Left renal pelvis (tissue), 4 donors: ENCODE results near the gene SAMD4A. TPM values are rescaled to one million over a fixed set of nuclear protein-coding genes. Genes with fewer than 3 reads are reported as not detected.
A peak's percentile ranks its signal among the peaks of the same experiment; 100 is the strongest.

Experiments
- DNase-seq, 4 donors: peaks; one replicate each; pipeline ENCODE4 v3.0.0-alpha.2; 2013; ENCODE audit warnings: low read depth in 4 of 4, low spot score in 3 of 4
- polyA plus RNA-seq, 4 donors: library from polyadenylated mRNA; unstranded; fragments of 120-200 nt; gene quantifications; one replicate each; pipeline ENCODE4 v1.2.1, GENCODE V29; 2013; ENCODE audit not compliant: insufficient read length in 4 of 4

SAMD4A gene, protein sequence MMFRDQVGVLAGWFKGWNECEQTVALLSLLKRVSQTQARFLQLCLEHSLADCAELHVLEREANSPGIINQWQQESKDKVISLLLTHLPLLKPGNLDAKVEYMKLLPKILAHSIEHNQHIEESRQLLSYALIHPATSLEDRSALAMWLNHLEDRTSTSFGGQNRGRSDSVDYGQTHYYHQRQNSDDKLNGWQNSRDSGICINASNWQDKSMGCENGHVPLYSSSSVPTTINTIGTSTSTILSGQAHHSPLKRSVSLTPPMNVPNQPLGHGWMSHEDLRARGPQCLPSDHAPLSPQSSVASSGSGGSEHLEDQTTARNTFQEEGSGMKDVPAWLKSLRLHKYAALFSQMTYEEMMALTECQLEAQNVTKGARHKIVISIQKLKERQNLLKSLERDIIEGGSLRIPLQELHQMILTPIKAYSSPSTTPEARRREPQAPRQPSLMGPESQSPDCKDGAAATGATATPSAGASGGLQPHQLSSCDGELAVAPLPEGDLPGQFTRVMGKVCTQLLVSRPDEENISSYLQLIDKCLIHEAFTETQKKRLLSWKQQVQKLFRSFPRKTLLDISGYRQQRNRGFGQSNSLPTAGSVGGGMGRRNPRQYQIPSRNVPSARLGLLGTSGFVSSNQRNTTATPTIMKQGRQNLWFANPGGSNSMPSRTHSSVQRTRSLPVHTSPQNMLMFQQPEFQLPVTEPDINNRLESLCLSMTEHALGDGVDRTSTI
- polyA plus RNA-seq, result 10 to 100 TPM in 2 of 4 donors, 1 to 10 TPM in 2; 9.4 to 16.9 (median 10.3) TPM

DNA sequence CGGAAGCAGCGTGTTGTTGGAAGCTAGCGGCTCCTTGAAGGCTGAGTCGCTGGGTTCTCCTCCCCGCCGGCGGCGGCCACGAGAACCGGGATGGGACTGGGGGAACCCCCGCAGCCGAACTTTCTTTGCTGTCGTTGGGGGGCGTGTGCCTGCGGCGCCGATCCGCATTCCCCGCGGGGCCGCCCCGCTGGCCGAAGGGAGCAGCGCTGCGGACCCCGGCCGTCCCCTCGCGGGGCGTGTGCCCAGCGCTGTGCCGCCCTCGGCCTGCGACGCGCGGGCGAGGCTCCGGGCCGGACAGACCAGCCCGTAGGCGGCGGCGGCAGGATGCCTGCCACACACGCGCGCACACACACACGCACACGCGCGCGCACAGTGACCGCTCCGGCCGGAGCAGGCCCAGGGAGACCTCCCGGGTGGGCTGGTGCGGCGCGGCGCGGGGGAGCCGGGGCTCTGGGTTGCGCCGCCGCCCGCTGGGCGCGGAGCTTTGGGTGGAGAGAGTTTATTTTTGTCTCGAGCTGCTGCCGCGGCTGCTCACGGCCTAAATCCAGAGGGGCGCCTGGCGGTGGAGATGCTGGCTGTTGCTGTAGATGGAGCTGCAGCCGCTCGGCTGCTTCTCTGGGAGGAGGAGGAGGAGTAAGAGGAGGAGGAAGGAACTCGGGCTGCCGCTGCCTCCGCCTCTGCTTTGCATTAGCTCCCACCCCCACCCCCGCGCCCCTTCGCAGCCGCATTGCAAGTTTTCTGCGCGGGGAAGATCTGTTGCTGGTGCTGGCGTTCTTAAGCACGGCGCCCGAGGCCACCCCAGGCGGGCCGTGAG, at the start of gene SAMD4A:
TSS of gene SAMD4A (plus strand) at position 719 of the 814 bp plus-strand sequence. CDS start 789 bp downstream, outside the sequence.
- DNase-seq, result peak; percentile 59 to 74 (median 66)

DNA sequence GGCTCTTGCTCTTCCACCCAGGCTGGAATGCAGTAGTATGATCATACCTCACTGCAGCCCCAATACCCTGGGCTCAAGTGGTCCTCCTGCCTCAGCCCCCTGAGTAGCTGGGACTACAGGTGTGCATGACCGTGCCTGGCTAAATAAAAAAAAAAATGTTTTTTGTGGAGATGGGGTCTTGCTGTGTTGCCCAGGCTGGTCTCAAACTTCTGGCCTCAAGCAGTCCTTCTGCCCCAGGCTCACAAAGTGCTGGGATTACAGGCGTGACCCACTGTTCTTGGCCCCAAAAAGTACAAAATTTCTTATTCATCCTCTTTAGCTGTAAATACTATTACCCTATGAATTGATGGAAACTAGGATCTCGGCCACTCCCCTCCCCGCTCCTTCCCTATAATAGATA, 42.5 kb upstream of the SAMD4A start:
- no peak for DNase-seq

DNA sequence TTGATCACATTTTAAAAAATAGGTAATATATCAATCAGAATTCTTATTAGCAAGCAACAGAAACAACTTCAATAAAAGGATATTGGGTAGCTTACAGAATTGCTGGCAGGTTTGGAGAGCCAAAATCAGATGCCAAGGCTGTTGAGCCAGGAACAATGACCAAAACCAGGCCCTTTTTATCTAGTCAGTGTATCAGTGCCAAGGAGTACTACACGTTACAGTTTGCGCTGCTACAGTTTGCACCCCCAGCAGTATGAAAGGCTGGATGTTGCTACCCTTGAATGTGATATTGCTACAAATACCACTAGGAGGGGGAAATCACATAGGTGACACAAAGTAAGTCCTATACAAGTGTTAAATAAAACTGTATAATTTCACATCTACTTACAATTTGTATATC, 38.0 kb upstream of the SAMD4A start:
- no peak for DNase-seq

DNA sequence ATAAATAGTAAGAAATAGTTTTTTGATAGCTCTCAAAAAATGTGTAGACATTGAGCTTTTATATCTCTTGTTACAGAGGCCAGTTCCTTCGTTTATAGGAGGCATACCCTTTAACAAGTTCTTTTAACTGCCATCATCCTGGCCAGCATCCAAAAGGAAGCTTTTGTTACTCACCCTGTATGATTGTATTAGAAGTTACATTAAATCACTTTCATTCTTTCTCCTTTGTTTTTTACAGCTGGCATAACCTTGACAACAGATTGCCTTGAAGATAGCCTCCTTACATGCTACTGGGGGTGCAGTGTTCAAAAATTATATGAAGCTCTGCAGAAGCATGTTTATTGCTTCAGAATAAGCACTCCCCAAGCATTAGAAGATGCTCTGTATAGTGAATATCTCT, 37.1 kb upstream of the SAMD4A start:
- DNase-seq, result no peak

DNA sequence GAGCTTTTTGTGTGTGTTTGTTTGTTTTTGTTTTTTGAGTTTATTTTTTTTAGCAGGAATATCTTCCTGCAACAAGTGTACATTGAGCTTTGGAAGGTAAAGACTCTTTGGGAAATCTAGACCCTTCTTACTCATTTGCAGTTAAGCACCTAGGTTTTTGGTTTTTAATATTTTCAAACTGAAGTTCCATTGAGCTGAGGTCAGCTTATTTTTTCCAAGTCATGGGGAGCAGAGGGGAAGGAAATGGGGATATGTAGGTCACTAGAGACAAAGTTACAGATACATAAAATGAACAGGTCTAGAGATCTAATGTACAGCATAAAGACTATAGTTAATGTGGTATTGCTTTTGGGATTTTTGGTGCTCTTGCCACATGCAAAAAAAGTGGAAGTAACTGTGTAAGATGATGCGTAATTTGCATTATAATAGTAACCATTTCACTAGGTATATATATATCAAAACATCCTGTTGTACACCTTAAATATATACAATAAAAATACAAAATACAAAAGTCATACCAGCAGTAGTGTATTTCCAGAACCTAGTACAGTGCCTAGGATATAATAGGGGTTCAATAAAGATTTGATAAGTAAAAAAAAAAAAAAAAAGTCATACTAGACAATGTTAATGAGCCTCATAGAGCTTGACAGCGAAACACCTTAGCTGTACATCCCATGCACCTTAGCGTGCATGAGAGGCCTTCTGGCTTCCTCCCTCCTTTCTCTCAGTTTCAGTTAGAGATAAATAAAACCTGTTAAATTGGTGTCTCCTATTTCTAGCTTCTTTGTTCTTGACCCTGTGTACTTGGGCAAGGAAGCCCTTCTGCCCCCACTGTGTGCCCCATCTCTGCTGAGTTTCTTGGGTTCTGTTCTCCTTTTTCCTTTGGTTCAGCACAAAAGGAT, 34.6 kb upstream of the SAMD4A start:
- no peak for DNase-seq

DNA sequence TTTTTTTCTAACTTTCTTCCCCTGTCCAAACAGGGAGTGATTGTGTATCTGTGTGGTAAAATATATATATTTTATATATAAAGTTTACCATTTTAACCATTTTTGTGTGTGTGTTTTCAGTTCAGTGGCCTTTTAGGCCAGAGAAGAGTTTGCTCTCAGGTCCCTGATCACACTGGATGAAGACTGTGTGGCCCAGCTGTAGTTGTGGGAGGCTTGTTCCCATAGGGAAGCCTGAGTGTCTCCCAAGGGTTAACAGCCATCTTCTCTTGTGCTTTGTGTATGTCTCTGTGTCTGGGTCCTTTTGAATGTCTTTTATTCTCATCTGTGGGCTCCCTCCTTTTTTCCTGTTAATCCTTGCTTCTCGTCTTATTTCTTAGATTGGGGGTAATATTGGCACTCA, 33.8 kb upstream of the SAMD4A start:
- no peak for DNase-seq

DNA sequence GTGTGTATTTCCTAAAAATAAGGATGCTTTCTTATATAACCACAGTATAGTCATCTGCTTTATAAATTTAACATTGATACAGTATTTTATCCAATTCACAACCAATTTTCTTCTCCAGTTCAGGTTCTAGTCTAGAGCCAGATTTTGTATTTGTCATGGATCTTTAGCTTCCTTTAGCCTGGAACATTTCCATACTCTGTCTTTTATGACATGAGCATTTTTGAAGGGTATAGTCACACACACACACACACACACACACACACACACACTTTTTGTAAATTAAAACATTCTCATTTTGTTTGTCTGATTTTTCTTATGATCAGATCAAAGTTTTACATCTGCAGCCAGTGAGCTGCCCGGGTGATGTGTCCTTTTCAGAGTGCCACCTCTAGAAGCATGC, 31.8 kb upstream of the SAMD4A start:
- DNase-seq, result no peak

DNA sequence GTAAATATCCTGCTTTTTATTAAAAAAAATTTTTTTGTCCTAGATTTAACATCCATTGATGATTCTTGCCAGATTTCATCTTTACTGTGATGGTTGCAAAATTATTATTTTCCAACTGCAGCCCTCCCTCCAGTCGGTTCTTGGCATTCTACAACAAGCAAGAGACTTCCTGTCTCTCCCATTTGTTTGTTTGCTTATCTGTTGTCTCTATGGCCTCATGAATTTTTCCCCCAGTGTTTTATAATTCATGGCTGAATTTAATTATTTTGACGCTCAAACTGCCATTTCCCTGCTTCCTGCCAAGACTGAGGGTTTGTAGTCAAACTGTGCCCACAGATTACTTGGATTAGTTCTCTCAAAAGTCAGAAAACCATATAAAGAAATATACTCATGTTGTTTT, 31.3 kb upstream of the SAMD4A start:
- DNase-seq, result no peak

DNA sequence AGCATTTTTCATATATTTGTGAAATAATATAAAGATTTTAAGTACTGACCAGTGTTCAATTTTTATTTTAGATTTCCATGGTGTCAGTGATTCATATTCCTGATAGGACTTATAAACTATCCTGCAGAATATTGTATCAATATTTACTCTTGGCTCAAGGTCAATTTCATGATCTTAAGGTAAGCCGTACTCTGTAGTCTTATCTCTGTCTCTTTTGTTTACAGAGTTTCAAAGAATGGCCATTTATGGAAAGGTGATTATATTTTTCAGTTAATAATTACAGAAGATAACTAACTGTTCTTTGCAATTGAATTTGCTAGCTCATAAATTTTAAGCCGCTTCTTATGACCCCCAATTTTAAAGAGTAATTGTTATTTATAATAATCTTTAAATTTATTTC, 29.3 kb upstream of the SAMD4A start:
- DNase-seq, result no peak

DNA sequence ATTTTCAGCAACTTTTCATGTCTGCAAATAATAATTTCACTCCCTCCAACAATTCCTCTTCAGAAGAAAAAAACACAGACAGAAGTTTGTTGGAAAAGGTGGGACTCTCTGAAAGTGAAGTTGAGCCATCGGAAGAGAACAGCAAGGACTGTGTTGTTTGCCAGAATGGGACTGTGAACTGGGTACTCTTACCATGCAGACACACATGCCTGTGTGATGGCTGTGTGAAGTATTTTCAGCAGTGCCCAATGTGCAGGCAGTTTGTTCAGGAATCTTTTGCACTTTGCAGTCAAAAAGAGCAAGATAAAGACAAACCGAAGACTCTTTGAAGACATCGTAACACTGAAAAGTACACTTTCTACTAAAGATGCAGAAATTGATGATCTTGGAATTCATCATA, 28.9 kb upstream of the SAMD4A start:
- no peak for DNase-seq

DNA sequence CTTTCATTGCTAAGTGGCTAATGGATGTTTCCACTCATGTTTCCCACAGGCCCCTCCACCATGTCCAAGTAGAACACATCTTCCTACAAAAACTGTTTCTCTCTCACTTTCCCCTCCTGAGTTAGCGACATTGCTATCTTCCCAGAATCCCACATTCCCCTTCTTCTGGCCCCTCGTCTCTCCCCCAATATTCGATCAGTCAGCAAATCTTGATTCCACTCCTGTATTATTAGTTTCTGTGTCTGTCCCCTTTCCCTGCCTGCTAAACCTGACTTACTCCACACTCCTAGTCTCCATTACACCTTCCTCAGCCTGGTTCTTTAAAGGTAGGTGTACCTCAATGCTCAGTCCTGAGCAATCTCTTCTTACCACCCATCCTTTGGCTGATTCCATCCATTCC, 19.3 kb upstream of the SAMD4A start:
- DNase-seq, result no peak

DNA sequence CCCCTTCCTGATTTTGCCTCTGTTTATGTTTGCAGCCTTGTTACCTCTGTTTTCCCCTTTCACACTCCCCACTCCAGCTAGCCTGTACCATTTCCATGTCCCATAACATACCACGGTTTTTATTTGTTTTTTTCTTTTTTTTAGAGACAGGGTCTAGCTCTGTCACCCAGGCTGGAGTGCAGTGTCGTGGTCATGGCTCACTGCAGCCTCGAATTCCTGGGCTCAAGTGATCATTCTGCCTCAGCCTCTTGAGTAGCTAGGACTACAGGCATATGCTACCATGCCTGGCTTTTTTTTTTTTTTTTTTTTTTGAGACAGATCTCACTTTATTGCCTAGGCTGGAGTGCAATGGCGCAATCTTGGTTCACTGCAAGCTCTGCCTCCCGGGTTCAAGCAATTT, 18.4 kb upstream of the SAMD4A start:
- no peak for DNase-seq

DNA sequence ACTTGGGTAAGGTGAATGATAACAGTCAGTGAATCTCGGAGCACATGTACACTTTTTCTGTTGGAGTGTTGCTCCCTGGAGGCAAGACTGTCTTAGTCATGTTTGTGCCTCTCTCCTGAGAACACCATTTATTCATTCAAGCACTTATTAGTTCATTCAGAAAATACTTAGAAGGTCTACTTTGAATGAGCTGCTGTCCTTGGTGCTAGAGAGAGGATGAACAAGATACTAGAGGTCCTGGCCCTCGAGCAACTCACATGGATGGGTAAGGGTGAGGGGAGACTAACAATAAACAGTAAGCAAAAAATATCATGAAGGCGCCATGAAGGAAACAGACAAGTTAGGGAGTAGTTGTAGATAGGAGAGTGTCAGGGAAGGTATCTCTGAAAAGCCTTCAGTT, 17.1 kb upstream of the SAMD4A start:
- no peak for DNase-seq

DNA sequence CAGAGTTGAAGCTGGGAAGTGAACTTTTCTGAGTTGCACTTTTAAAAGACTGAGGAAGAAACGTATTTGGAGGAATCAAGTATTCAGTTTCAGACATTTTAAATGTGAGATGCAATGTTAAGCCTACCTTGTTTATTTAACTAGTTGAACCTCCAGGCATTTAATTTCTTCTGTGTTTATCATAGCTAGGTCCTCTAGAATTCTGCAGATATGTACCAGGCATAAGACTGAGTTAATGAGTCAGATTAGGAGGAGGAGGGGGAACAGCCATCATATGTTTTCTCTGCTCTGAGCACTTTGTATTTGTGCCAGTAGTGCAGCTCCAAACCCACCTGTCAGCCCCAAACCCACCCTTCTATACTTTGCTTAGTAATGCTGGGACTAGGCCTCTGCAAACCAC, 16.4 kb upstream of the SAMD4A start:
- DNase-seq, result no peak

DNA sequence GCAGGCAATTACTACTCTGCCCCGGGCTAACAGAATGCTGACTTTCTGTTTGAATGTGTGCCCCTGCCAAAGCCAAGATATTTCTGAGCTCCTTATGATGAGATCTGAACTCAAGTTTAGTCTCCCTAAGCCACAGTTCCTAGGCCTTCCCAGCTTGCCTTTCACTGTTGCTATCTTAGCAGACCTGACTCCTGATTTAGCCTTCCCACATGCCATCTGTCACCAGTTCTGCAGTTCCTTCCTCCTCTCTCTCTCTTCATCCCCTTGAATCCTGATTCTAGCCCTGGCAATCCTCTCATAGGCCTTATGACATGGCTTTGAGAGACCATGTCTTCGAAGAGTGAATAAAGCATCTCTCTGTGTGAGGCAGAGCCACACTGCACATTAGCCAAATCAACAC, 12.5 kb upstream of the SAMD4A start:
- DNase-seq, result no peak

DNA sequence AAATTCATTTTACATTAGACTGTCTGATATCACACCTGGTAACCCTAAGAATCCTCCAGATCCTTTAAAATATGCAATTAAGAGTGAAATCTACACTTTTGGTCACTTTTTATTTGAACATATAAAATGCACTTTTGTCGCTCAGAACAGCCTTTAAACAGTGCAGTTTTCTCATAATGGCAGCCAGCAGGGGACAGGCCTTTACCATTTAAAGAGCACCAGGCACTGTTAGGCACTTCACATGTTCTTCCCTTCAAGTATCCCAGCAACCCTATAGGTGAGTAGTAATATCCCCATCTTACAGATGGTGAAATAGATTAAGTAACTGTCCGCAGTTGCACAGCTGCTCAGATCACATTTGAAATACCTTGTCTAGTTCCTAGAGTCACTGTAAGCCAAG, 11.3 kb upstream of the SAMD4A start:
- DNase-seq, result no peak

DNA sequence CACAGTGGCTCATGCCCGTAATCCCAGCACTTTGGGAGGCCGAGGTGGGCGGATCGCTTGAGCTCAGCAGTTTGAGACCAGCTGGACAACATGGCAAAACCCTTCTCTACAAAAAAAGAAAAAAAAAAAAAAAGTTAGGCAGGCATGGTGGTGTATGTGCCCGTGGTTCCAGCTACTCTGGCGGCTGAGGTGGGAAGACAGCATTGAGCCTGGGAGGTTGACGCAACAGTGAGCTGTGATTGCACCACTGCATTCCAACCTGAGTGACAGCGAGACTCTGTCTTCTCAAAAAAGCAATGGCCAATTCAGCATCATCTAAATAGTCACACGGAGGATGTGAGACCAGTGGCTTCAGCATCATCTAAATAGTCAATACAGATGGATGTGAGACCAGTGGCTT, 10.4 kb upstream of the SAMD4A start:
- no peak for DNase-seq

DNA sequence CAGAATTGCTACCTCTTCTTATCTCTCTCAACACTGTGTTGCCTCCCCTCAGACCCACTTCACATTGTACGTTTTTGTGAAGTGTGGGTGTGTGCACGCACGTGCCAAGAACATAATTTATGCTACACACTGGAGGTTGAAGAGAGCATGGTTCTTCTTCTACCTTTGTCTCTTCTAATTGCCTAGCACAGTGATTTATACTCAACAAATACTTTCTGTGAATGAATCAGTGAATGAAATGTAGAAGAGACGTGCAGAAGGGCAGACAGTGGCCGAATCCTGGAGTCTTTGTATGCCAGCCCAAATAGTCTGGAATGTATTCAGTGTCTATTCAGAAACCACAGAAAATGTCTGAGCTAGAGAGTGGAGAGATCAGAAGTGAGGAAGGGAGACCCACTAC, 4.6 kb upstream of the SAMD4A start:
- DNase-seq, result no peak

DNA sequence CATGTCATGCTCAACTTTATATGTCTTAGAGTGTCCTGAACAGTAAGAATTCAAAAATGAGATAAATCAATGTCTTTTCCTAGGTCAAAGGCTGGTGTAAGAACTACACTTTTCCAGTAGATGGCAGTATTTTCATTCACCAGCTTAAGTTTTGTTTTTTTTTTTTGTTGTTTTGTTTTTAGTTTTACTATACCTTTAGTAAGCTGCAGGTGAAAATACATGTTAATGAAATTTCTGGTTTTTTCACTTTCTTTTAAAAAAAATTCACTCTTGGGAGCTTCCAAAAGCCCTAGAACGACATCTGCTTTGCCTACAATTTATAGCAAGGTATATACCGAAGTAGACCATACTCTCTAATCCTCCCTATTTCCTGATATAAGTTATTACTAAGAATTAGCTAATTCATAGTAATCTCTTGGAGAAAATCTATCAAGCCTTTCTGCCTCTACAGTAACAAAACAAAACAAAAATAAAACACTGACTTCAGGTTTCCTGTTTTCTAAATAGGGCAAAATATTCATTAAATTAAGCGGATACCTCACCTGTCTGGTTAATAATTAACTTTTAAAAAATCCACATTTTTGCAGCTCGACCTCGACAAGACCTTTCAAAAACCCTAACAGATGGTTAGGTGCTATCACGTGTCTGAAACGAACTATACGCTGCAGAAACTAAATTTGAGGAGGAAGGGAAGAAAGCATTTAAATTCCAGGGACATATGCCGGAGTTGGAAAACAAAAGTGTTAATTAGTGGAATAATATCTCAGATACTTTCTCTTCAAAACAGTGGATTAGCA, 2.7 kb upstream of the SAMD4A start:
- DNase-seq, result peak in 3 of 4 donors; percentile 22 to 36 (median 29)
